SK-N-MC (cell line): Measurements from ENCODE around the gene UGGT1.

Experiments used
- EZH2 ChIP-seq: fragments of 200-600 bp; sonication (generic); IDR thresholded peaks from one replicate; pipeline ENCODE4 v1.6.1; 2017; ENCODE audit warnings: antibody characterized with exemption
- POLR2AphosphoS5 ChIP-seq: IDR thresholded peaks from 2 replicates; pipeline ENCODE4 v1.6.1; 2012; ENCODE audit warnings: mild to moderate bottlenecking, low read depth, low read length, borderline replicate concordance

DNA sequence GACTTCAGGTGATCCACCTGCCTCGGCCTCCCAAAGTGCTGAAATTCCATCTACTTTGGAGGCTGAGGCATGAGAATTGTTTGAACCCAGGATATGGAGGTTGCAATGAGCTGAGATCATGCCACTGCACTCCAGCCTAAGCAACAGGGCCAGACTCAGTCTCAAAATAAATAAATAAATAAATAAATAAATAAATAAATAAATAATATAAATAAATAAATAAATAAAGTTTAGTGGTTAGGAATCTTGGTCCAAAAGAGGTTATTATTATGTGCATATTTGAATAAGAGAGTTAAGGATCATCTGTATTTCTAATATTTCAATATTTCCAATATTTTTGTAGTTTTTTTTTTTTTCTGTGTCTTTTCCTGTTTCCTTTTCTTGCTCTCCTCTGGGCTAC is 136.9 kb downstream of the UGGT1 start:
- no peak for TF ChIP-seq EZH2
- no peak for TF ChIP-seq POLR2AphosphoS5
